ENCODE results near the gene ATP6V0B.

ATP6V0B gene

GRCh38 chr1:43969746-43970466, 4.9 kb upstream of the ATP6V0B start, which contains the start of gene DPH2:
Gene DPH2, plus strand, starts transcription at chr1:43970010. Its CDS starts 166 bp downstream, at chr1:43970176.
- peak; percentile 92 for DNase-seq (ENCODE audit: low read depth, low spot score)

GRCh38 chr1:43970502-43970901, 4.3 kb upstream of the ATP6V0B start:
- no peak for DNase-seq (ENCODE audit: low read depth, low spot score)

- no peak for DNase-seq (ENCODE audit: low read depth, low spot score)
Measured at GRCh38 chr1:43970911-43971310, 3.8 kb upstream of the ATP6V0B start.

- no peak for DNase-seq (ENCODE audit: low read depth, low spot score)
Measured at GRCh38 chr1:43971336-43971980, 3.3 kb upstream of the ATP6V0B start.

GRCh38 chr1:43973981-43974442, 748 bp upstream of the ATP6V0B start:
- DNase-seq (ENCODE audit: low read depth, low spot score), result no peak

- DNase-seq (ENCODE audit: low read depth, low spot score), result no peak
Measured at GRCh38 chr1:43975249-43975961, 645 bp downstream of the ATP6V0B start.

- DNase-seq (ENCODE audit: low read depth, low spot score), result no peak
Measured at GRCh38 chr1:43976045-43976444, 1.3 kb downstream of the ATP6V0B start.

- no peak for DNase-seq (ENCODE audit: low read depth, low spot score)
Measured at GRCh38 chr1:43976890-43977289, 2.1 kb downstream of the ATP6V0B start.

GRCh38 chr1:43977376-43978263, 2.9 kb downstream of the ATP6V0B start:
- no peak for DNase-seq (ENCODE audit: low read depth, low spot score)

- no peak for DNase-seq (ENCODE audit: low read depth, low spot score)
Measured at GRCh38 chr1:43978264-43978550, 3.4 kb downstream of the ATP6V0B start.

GRCh38 chr1:43978551-43979260, 3.9 kb downstream of the ATP6V0B start, which contains the start of gene B4GALT2:
Gene B4GALT2, plus strand, starts transcription at chr1:43979210. Its CDS starts 1,951 bp downstream, at chr1:43981161.
- no peak for DNase-seq (ENCODE audit: low read depth, low spot score)

- no peak for DNase-seq (ENCODE audit: low read depth, low spot score)
Measured at GRCh38 chr1:43979261-43979527, 4.4 kb downstream of the ATP6V0B start.

GRCh38 chr1:43979528-43980254, 4.9 kb downstream of the ATP6V0B start:
- DNase-seq (ENCODE audit: low read depth, low spot score), result no peak

GRCh38 chr1:43980255-43981134, 5.7 kb downstream of the ATP6V0B start:
- no peak for DNase-seq (ENCODE audit: low read depth, low spot score)

- no peak for DNase-seq (ENCODE audit: low read depth, low spot score)
Measured at GRCh38 chr1:43981135-43981491, 6.4 kb downstream of the ATP6V0B start.

- DNase-seq (ENCODE audit: low read depth, low spot score), result no peak
Measured at GRCh38 chr1:43981636-43982035, 6.9 kb downstream of the ATP6V0B start.

GRCh38 chr1:43982241-43982640, 7.5 kb downstream of the ATP6V0B start:
- DNase-seq (ENCODE audit: low read depth, low spot score), result no peak

GRCh38 chr1:43982808-43983207, 8.0 kb downstream of the ATP6V0B start:
- no peak for DNase-seq (ENCODE audit: low read depth, low spot score)

- no peak for DNase-seq (ENCODE audit: low read depth, low spot score)
Measured at GRCh38 chr1:43983253-43983899, 8.6 kb downstream of the ATP6V0B start.
